ENCODE data around the gene KRT7. TPM values are rescaled to one million over a fixed set of nuclear protein-coding genes. Genes with fewer than 3 reads are reported as not detected.

Gene KRT7
- total RNA-seq, 4 donors from 2014 or later, result 2.5 to 33.9 (median 6.3) TPM

DNA sequence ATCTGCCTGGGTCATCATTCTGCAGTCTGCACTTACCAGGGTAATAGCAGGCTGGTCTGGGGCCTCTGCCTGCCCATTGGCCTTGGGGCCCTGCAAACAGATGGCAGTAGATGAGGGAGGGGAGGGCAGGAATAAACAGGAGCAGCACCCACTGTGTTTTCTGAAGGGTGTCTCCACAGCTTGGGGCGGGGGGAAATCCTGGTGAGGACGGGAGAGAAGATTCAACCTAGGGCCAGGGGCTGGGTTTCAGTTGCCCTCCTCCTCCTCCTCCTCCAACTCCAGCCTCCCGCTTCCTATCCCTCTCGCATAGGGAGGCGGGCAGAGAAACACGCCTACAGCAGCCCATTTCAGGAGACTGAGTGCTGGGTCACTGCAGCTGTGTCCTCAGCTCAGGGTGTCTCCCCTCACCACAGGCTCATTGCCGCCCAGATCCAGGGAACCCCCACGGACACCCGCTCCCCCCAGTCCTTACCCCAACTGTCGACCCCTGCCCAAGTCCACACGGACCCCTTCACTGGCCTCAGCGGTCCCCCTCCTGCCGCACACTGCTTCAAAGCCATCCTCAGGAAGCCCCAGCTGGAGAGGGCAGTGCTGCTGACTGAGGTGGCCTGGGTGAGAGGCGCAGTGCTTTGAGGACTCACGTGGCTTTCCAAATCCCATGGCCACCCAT lies 32.1 kb upstream of the KRT7 start:
- no peak overlapping the region for H3K27ac ChIP-seq
- TF ChIP-seq EP300 (IDR thresholded peaks at IDR 0.05) (no peak), POLR2A (IDR thresholded peaks at IDR 0.05) (no peak)
- TF ChIP-seq, protein P1, sequence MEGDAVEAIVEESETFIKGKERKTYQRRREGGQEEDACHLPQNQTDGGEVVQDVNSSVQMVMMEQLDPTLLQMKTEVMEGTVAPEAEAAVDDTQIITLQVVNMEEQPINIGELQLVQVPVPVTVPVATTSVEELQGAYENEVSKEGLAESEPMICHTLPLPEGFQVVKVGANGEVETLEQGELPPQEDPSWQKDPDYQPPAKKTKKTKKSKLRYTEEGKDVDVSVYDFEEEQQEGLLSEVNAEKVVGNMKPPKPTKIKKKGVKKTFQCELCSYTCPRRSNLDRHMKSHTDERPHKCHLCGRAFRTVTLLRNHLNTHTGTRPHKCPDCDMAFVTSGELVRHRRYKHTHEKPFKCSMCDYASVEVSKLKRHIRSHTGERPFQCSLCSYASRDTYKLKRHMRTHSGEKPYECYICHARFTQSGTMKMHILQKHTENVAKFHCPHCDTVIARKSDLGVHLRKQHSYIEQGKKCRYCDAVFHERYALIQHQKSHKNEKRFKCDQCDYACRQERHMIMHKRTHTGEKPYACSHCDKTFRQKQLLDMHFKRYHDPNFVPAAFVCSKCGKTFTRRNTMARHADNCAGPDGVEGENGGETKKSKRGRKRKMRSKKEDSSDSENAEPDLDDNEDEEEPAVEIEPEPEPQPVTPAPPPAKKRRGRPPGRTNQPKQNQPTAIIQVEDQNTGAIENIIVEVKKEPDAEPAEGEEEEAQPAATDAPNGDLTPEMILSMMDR (IDR thresholded peaks at IDR 0.05), result no peak
- no peaks in the 10 kb centered on the region for H3K36me3 ChIP-seq
- no peak overlapping the region for H3K4me3 ChIP-seq
- H3K9me3 ChIP-seq, result no peaks in the 10 kb centered on the region
- 79 to 80% methylated on average over 15 of the region's 15 CpGs for WGBS, 2 donors
- peaks cover 0 to 30% (median 13%) of the 10 kb centered on the region in 4 donors for H3K4me1 ChIP-seq
- DNase-seq (ENCODE audit: low spot score in 2 of 2), result no peak
- H3K27me3 ChIP-seq, result peaks cover 0 to 3% of the 10 kb centered on the region in 2 donors

DNA sequence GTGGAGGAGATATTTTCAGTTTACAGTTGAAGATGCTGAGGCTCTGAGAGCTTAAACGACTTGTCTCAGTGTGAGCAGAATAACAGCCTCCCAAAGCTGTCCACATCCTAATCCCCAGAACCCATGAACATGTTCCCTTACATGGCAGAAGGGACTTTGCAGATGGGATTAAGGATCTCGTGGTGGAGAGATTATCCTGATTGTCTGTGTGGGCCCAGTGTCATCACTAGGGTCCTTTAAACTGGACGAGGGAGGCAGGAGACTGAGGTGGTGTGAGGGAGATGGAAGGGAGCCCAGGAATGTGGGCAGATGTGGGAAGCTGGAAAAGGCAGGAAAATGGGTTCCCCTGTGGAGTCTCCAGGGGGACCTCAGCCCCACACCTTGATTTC lies 31.6 kb upstream of the KRT7 start:
- no peak overlapping the region for H3K27ac ChIP-seq
- H3K36me3 ChIP-seq, result no peaks in the 10 kb centered on the region
- TF ChIP-seq POLR2A (IDR thresholded peaks at IDR 0.05) (no peak), EP300 (IDR thresholded peaks at IDR 0.05) (no peak)
- TF ChIP-seq, protein P1 (IDR thresholded peaks at IDR 0.05), result no peak
- H3K27me3 ChIP-seq, result peaks cover 0 to 3% of the 10 kb centered on the region in 2 donors
- no peaks in the 10 kb centered on the region for H3K9me3 ChIP-seq
- 51 to 52% methylated on average over 3 of the region's 3 CpGs for WGBS, 2 donors
- H3K4me1 ChIP-seq, result peaks cover 0 to 30% (median 13%) of the 10 kb centered on the region in 4 donors
- DNase-seq (ENCODE audit: low spot score in 2 of 2), result no peak
- H3K4me3 ChIP-seq, result no peak overlapping the region

DNA sequence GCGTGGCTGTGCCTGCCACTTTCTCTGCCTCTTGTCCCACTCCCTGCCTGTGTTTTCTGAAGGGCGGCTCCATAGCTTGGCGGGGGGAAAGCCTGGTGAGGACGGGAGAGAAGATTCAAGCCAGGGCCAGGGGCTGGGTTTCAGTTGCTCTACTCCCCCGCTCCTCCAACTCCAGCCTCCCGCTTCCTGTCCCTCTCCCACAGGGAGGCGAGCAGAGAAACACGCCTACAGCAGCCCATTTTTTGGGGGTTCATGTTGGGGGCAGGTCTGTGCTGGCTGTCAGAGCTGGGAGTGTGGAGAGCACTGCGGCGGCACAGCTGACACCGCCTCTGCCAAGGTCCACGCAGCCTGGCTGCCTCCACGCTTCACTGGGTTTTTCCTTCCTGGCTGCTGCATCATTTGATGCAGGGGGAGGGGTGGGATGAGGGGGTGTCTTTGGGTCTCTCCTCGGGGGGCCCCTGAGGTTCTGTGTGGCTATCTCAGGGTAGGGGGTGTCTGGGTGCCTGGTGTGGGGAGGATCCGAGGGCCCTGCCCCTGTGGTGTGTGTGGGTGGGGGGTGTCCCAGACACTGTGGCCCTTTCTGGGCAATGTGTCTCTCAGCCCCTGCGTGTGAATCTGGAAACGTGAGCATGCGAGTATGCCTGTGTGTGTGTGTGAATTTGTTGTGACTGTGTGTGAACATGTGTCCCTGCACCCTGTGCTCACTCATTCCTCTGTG lies 30.5 kb upstream of the KRT7 start:
- WGBS, 2 donors, result 29 to 30% methylated on average over 11 to 18 of the region's 18 CpGs
- Histone ChIP-seq H3K27ac (peak overlapping the region in 1 of 4 donors; percentile 72), H3K27me3 (peaks cover 0 to 3% of the 10 kb centered on the region in 2 donors), H3K4me3 (no peak overlapping the region), H3K36me3 (no peaks in the 10 kb centered on the region), H3K4me1 (peaks cover 0 to 30% (median 13%) of the 10 kb centered on the region in 4 donors), H3K9me3 (no peaks in the 10 kb centered on the region)
- DNase-seq (ENCODE audit: low spot score in 2 of 2), result no peak
- TF ChIP-seq EP300 (IDR thresholded peaks at IDR 0.05) (no peak), POLR2A (IDR thresholded peaks at IDR 0.05) (no peak)
- TF ChIP-seq, protein P1 (IDR thresholded peaks at IDR 0.05), result no peak

DNA sequence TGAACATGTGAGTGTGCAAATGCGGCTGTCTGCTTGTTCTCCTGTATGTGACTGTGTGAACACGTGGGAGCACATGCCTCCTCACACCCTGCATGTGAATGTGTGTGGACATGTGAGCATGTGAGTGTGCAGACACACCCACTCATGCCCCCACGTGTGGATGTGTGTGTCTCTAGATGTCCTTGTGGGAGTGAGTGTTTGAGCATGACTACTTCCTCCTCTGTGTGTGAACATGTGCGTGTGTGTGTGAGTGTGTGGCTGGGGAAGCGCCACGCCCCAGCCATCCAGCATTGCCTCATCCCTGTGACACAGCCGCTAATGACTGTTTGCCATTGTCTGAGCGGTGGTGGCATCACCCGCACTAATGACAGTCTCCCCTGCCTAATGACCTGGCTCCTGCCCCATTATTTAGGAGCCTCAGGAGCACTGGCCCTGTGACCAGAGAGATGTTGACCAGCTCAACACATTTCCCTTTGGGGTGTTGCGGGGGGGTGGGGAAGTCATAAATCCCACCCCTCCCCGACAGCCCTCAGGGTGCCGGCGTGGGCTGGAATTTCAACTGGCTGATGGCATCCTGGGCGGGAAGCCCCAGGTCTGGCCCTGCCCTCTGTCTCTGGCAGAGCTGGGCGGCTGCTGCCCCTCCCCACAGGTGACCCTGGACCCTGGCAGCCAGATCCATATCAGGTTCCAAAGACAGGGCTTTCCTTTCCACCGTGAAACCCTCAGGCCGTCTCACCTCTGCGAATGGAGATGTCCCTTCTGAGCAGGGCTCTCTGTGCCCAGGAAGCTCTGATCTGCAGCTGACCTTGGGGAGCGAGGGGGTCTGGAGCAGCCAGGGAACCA lies 29.7 kb upstream of the KRT7 start:
- Histone ChIP-seq H3K4me3 (no peak overlapping the region), H3K27ac (peak overlapping the region in 2 of 4 donors; percentile 44 to 72), H3K36me3 (no peaks in the 10 kb centered on the region), H3K27me3 (peaks cover 0 to 3% of the 10 kb centered on the region in 2 donors), H3K9me3 (no peaks in the 10 kb centered on the region), H3K4me1 (peaks cover 0 to 34% (median 13%) of the 10 kb centered on the region in 4 donors)
- 45 to 47% methylated on average over 11 to 12 of the region's 19 CpGs for WGBS, 2 donors
- TF ChIP-seq POLR2A (IDR thresholded peaks at IDR 0.05) (no peak), EP300 (IDR thresholded peaks at IDR 0.05) (peak; percentile 43 to 73)
- DNase-seq (ENCODE audit: low spot score in 2 of 2), result peak; percentile 33 to 70

DNA sequence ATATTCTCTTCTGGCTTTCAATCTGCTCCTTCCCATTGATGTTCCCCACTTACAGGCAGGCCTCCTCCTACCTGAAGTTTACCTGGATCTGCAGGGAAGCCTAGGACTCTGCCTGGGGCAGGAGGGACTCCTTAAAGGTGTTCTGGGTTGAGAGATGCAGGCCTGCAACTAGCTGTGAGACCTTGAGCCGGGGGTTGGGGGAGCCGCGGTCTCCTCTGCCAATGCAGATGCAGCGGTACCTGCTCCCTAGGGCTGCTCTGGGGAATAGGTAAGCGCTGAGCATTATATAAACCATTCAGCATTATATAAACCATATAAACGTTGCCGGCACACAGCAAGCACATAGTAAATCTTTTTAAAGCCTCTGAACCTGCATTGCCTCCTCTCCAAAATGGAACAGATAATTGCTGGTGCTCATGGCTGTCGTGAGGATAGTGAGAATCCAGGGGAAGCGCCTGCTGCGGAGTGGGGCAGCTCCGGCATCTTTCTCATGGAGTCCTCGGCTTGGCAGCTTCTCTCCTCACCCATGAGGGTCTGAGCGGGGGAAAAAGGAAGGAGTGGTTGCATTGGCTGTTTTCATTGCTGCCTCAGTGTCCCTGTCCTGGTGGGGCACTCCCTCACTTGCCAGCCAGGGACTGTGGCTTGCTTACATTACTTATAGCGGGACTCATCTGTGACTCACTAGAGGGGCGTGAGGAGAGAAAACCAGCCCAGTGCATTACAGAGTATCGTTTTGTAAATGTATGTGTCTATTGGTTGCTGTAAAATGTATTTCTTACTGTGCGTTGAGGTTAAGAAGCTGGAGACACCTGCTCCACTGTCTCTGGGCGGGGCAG lies 28.7 kb upstream of the KRT7 start:
- Histone ChIP-seq H3K9me3 (no peaks in the 10 kb centered on the region), H3K36me3 (no peaks in the 10 kb centered on the region), H3K4me1 (peaks cover 0 to 28% (median 11%) of the 10 kb centered on the region in 4 donors), H3K27me3 (peaks cover 0 to 3% of the 10 kb centered on the region in 2 donors), H3K4me3 (no peak overlapping the region), H3K27ac (no peak overlapping the region)
- WGBS, 2 donors, result 86 to 88% methylated on average over 18 of the region's 18 CpGs
- TF ChIP-seq, protein P1 (IDR thresholded peaks at IDR 0.05), result no peak
- TF ChIP-seq EP300 (IDR thresholded peaks at IDR 0.05) (no peak), POLR2A (IDR thresholded peaks at IDR 0.05) (no peak)
- DNase-seq (ENCODE audit: low spot score in 2 of 2), result peak in 1 of 2 donors; percentile 3

All from tibial nerve (tissue), 4 donors.